ENCODE measurements around the gene LRFN3.

- no peak for TF ChIP-seq EZH2 (IDR thresholded peaks at IDR 0.05; ENCODE audit: borderline replicate concordance, low read depth, low read length, poor library complexity, severe bottlenecking)
- TF ChIP-seq CTCF (conservative IDR thresholded peaks at IDR 0.05; ENCODE audit: low read depth, low read length), result no peak
These were observed 42.1 kb downstream of the LRFN3 start for GRCh38 chr19:35978271-35978670.

Measured in A673 (cell line).